GM10847 (cell line): Measurements from ENCODE around the gene MDFIC.

Experiments used
- POLR2A ChIP-seq: IDR thresholded peaks from 2 replicates; pipeline ENCODE4 v1.6.1; 2011; ENCODE audit not compliant: insufficient read length; ENCODE audit errors: extremely low read depth

Gene MDFIC

GRCh38 chr7:115033917-115034459 lies 112.1 kb downstream of the MDFIC start:
- no peak for TF ChIP-seq POLR2A

DNA sequence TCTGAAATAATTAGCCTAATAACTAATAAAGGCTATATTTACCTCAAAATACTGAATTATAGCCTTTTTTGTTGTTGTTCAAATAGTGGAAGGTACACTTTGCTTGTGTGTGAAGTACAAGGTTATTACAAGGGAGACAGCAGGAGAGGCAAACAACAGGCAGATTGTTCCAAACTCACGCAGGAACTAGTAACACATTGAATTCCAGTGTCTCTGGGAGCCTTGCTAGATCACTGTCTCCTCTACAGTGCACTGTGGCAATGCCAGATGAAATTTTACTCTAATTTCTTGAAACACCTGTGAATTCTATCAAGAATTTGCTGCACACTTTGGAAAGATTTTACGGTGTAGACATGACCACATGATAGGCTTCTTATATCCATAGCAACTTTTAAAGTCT lies 112.6 kb downstream of the MDFIC start:
- TF ChIP-seq POLR2A: no peak

DNA sequence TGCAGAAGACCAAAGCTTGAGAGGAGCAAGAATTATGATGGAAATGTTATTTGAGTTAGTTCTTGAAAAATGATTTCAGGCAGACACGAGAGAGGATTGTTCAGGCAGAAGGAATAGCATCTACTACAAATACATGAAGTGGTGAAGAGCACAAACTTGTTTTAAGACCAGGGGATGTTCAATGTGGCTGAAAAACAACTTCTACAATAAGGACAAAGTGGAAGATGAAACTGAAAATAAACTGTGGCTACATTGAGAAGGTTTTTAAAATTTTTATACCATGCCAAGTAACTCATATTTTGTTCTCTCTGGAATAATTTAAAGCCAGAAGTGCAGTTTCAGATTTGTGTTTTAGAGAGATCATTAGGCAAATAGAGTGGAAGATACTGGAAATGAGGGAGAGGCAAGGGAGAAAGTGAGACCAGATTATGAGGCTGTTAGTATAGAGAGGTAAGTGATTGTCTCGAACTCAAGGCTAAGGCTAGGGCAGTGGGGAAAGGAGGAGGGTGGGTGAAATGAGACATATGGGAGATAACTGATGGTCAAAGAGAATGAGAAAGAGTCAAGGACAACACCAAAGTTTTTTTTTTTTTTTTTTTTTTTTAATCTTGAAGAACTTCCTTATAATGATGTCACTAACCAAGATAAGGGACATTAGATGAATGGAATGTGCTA lies 115.4 kb downstream of the MDFIC start:
- no peak for TF ChIP-seq POLR2A

GRCh38 chr7:115038158-115038557 lies 116.3 kb downstream of the MDFIC start:
- no peak for TF ChIP-seq POLR2A

DNA sequence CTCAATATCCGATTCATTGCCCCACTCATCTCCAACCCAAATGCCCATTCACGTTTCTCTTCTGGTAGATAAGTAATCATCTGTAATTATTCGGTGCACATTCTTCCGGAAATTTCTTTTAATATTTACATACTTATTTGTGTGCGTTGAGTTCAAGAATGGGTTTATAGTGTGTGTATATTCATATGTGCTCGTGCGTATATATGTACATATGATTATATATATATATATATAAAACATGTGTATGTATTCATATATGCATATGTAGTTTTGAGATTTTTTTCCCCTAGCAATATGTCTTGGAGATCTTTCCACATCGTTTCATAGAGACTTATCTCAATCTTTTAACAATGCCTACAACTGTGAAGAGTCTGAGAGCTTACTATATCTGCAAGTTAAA lies 118.2 kb downstream of the MDFIC start:
- TF ChIP-seq POLR2A: no peak

- no peak for TF ChIP-seq POLR2A
These were observed 118.6 kb downstream of the MDFIC start for GRCh38 chr7:115040495-115040894.

DNA sequence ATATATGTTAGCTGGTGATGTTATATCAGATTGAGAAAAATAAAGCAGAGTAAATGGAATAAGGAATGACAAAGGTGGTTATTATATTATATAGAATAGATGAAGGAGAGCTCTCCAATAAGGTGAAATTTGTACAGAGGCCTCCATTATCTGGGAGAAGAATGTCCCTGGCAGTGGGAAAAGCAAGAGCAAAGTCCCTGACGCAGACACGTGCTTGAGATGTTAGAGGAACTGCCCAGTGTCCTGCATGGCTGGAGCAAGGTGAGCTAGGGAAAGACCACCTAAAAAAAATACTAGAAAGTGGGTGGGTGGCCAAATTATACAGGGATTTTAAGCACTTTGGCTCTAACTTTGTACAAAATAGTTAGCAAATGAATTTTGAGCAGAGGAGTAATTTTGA lies 120.7 kb downstream of the MDFIC start:
- TF ChIP-seq POLR2A: no peak

- TF ChIP-seq POLR2A: no peak
These were observed 121.7 kb downstream of the MDFIC start for GRCh38 chr7:115043605-115044004.

- no peak for TF ChIP-seq POLR2A
These were observed 122.3 kb downstream of the MDFIC start for GRCh38 chr7:115044224-115044623.

DNA sequence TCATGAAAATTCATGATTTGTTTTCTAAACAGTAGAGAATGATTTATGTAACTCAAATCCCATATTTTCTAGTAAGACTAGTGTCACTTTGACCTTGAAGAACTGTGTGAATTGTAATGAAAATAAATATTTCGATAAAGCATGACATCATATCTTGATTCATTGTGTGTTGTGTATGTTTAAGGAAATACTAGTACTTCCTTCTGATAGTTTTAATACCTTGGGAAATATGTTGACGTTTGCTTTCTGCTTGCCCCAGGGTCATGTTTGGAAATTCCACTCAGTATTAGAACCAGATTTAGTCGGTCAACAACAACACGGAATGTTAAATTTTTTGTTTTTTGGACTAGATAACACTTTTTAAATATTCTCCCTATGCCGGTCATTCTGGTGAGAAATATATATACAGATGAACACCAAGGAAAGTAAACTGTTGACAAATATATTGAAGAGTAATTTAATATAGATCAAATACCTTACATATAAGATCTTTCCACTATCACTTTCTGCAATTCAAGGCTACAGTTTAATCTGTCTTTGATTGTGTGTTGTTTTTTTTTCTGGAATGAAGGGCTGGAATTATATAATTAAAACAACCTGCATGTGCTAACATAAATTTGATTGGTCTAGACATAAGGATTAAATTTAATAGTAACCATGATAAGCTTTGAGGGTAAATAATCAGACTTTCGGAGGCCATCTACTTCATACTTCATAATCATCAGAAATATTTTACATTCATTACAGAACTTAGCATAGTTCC lies 126.2 kb downstream of the MDFIC start:
- no peak for TF ChIP-seq POLR2A

GRCh38 chr7:115052706-115053105 lies 130.8 kb downstream of the MDFIC start:
- no peak for TF ChIP-seq POLR2A

- TF ChIP-seq POLR2A: no peak
These were observed 132.7 kb downstream of the MDFIC start for GRCh38 chr7:115054478-115055065.

DNA sequence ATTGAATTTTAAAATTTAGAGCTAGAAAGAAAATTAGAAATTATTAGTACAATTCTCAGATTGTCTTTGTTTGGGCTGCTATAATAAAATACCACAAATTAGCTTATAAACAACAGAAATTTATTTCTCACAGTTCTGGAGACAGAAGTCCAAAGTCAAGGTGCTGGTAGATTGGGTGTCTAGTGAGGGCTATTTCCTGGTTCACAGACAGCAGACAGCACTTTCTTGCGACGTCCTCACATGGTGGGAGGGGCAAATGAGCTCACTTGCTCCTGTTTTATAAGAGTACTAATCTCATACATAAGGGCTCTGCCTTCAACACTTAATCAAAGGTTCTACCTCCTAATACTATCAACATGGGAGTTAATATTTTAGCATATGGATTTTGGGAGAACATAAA lies 134.1 kb downstream of the MDFIC start:
- TF ChIP-seq POLR2A: no peak

DNA sequence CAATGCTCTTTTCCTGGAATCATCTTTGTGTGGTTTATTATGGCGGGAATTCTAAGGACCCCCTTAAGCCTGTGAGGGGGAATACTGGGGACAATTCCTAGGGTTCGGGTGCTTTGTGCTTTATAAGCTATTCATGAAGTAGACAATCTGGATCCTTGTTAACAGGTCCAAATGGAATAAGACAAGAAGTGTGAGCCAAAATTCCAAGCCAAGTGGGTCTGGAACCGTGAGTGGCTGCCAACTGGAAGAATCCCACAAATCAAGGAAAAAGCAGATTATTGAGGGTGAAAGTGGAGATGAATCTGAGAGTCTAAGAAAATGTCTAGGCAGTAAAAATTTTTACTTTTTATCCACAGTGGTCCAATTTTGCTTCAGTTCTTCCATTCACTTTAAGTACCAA lies 136.8 kb downstream of the MDFIC start:
- TF ChIP-seq POLR2A: no peak

DNA sequence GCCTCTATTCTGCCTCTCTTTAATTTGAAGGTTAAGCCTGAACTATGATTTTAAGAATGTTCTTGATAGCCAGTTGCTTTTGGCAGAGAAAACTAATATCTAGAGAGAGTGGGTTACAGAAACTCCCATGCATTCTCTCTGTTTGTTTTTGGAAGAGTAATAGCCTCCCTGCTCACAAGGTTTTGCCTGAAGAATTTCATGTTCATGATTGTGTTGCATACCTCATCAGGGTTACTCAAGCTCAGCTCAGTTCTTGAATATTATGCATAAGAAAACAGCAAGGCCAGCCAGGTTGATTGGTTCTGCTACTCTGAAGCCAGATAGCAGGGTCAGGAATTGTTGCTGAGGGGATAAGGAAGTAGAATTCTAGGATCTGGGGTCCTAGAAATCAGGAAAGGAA lies 137.4 kb downstream of the MDFIC start:
- TF ChIP-seq POLR2A: no peak
